GM19467 (cell line): ENCODE data around the gene ZRANB1.
A peak's percentile ranks its signal among the peaks of the same experiment; 100 is the strongest.
"Not testable (repeated sequence)": the region's sequence is repeated elsewhere in the genome, so short reads cannot be mapped to it uniquely, and the experiment has no call there.

Source experiments
- ATAC-seq: cut with Tn5 transposase; IDR thresholded peaks from one replicate; pipeline ENCODE4 v1.9.1; 2021; ENCODE audit warnings: mild to moderate bottlenecking, moderate library complexity; ENCODE audit not compliant: unreplicated experiment

ZRANB1 gene

GRCh38 chr10:124962421-124962820, 20.5 kb downstream of the ZRANB1 start:
- no peak for ATAC-seq

GRCh38 chr10:124963866-124964720, 22.2 kb downstream of the ZRANB1 start:
- ATAC-seq, result no peak

GRCh38 chr10:124966008-124966407, 24.1 kb downstream of the ZRANB1 start:
- ATAC-seq, result no peak

GRCh38 chr10:124967255-124967654, 25.3 kb downstream of the ZRANB1 start:
- ATAC-seq, result no peak

- no peak for ATAC-seq
These were observed 29.4 kb downstream of the ZRANB1 start for GRCh38 chr10:124971276-124971675.

GRCh38 chr10:124972637-124973036, 30.7 kb downstream of the ZRANB1 start:
- ATAC-seq, result no peak

GRCh38 chr10:124974131-124974530, 32.2 kb downstream of the ZRANB1 start:
- ATAC-seq, result no peak

- ATAC-seq, result peak; percentile 66
These were observed 34.1 kb downstream of the ZRANB1 start for GRCh38 chr10:124975977-124976514.

GRCh38 chr10:124977161-124977560, 35.2 kb downstream of the ZRANB1 start:
- ATAC-seq, result no peak

GRCh38 chr10:124977648-124978375, 35.9 kb downstream of the ZRANB1 start:
- no peak for ATAC-seq

- no peak for ATAC-seq
These were observed 36.4 kb downstream of the ZRANB1 start for GRCh38 chr10:124978376-124978725.

- no peak for ATAC-seq
These were observed 41.4 kb downstream of the ZRANB1 start for GRCh38 chr10:124983321-124983720.

- ATAC-seq, result no peak
These were observed 42.5 kb downstream of the ZRANB1 start for GRCh38 chr10:124984376-124984775.

GRCh38 chr10:124985162-124985561, 43.2 kb downstream of the ZRANB1 start:
- no peak for ATAC-seq

- no peak for ATAC-seq
These were observed 45.9 kb downstream of the ZRANB1 start for GRCh38 chr10:124987788-124988187.

- not testable (repeated sequence) for ATAC-seq
These were observed 46.8 kb downstream of the ZRANB1 start for GRCh38 chr10:124988753-124989152.

GRCh38 chr10:124989526-124989925, 47.6 kb downstream of the ZRANB1 start:
- ATAC-seq, result no peak

- no peak for ATAC-seq
These were observed 49.0 kb downstream of the ZRANB1 start for GRCh38 chr10:124990671-124991625.

- no peak for ATAC-seq
These were observed 49.9 kb downstream of the ZRANB1 start for GRCh38 chr10:124991835-124992234.

- no peak for ATAC-seq
These were observed 50.8 kb downstream of the ZRANB1 start for GRCh38 chr10:124992462-124993344.
